ENCODE measurements around the gene EHD4.

Gene EHD4

GRCh38 chr15:41890050-41890690, 82.2 kb downstream of the EHD4 start:
- H3K9me3 ChIP-seq (ENCODE audit: control insufficient read depth, low read length) = no peaks in the 10 kb centered on the region
- no peaks in the 10 kb centered on the region for H3K4me1 ChIP-seq
- H3K4me2 ChIP-seq (ENCODE audit: low read length) = no peak overlapping the region
- no peak overlapping the region for H2AFZ ChIP-seq
- H3K27ac ChIP-seq = no peak overlapping the region
- H3K27me3 ChIP-seq (ENCODE audit: control insufficient read depth, insufficient read depth, low read length) = no peaks in the 10 kb centered on the region
- H3K79me2 ChIP-seq = no peaks in the 10 kb centered on the region
- H3K36me3 ChIP-seq (ENCODE audit: control insufficient read depth, insufficient read depth, low read length) = no peaks in the 10 kb centered on the region
- TF ChIP-seq CTCF (IDR thresholded peaks at IDR 0.05) = no peak
- no peak overlapping the region for H3K4me3 ChIP-seq (ENCODE audit: low read depth, low read length)
- H3K9ac ChIP-seq = no peak overlapping the region

GRCh38 chr15:41888662-41889253, 83.6 kb downstream of the EHD4 start:
- no peaks in the 10 kb centered on the region for H3K79me2 ChIP-seq
- H3K27ac ChIP-seq = no peak overlapping the region
- no peaks in the 10 kb centered on the region for H3K36me3 ChIP-seq (ENCODE audit: control insufficient read depth, insufficient read depth, low read length)
- no peaks in the 10 kb centered on the region for H3K4me1 ChIP-seq
- TF ChIP-seq CTCF (IDR thresholded peaks at IDR 0.05) = no peak
- H3K9me3 ChIP-seq (ENCODE audit: control insufficient read depth, low read length) = no peaks in the 10 kb centered on the region
- H3K27me3 ChIP-seq (ENCODE audit: control insufficient read depth, insufficient read depth, low read length) = no peaks in the 10 kb centered on the region
- H3K4me2 ChIP-seq (ENCODE audit: low read length) = no peak overlapping the region
- no peak overlapping the region for H3K9ac ChIP-seq
- H3K4me3 ChIP-seq (ENCODE audit: low read depth, low read length) = no peak overlapping the region
- H2AFZ ChIP-seq = no peak overlapping the region

GRCh38 chr15:41887893-41888292, 84.5 kb downstream of the EHD4 start:
- Histone ChIP-seq H3K27ac (no peak overlapping the region), H3K4me2 (ENCODE audit: low read length) (no peak overlapping the region), H2AFZ (no peak overlapping the region), H3K36me3 (ENCODE audit: control insufficient read depth, insufficient read depth, low read length) (no peaks in the 10 kb centered on the region), H3K4me3 (ENCODE audit: low read depth, low read length) (no peak overlapping the region), H3K9ac (no peak overlapping the region), H3K79me2 (no peaks in the 10 kb centered on the region), H3K4me1 (no peaks in the 10 kb centered on the region), H3K9me3 (ENCODE audit: control insufficient read depth, low read length) (no peaks in the 10 kb centered on the region), H3K27me3 (ENCODE audit: control insufficient read depth, insufficient read depth, low read length) (no peaks in the 10 kb centered on the region)
- TF ChIP-seq CTCF (IDR thresholded peaks at IDR 0.05) = no peak

- Histone ChIP-seq H3K4me3 (ENCODE audit: low read depth, low read length) (no peak overlapping the region), H3K27ac (no peak overlapping the region), H3K36me3 (ENCODE audit: control insufficient read depth, insufficient read depth, low read length) (no peaks in the 10 kb centered on the region), H3K27me3 (ENCODE audit: control insufficient read depth, insufficient read depth, low read length) (no peaks in the 10 kb centered on the region), H3K4me1 (no peaks in the 10 kb centered on the region), H3K4me2 (ENCODE audit: low read length) (no peak overlapping the region), H3K9ac (no peak overlapping the region), H2AFZ (no peak overlapping the region), H3K9me3 (ENCODE audit: control insufficient read depth, low read length) (no peaks in the 10 kb centered on the region), H3K79me2 (no peaks in the 10 kb centered on the region)
- TF ChIP-seq CTCF (IDR thresholded peaks at IDR 0.05) = no peak
Measured at GRCh38 chr15:41887161-41887560, 85.2 kb downstream of the EHD4 start.

- no peak for TF ChIP-seq CTCF (IDR thresholded peaks at IDR 0.05)
- no peak overlapping the region for H3K9ac ChIP-seq
- H3K4me3 ChIP-seq (ENCODE audit: low read depth, low read length) = no peak overlapping the region
- no peaks in the 10 kb centered on the region for H3K27me3 ChIP-seq (ENCODE audit: control insufficient read depth, insufficient read depth, low read length)
- no peak overlapping the region for H3K27ac ChIP-seq
- no peak overlapping the region for H2AFZ ChIP-seq
- no peaks in the 10 kb centered on the region for H3K36me3 ChIP-seq (ENCODE audit: control insufficient read depth, insufficient read depth, low read length)
- no peaks in the 10 kb centered on the region for H3K9me3 ChIP-seq (ENCODE audit: control insufficient read depth, low read length)
- no peak overlapping the region for H3K4me2 ChIP-seq (ENCODE audit: low read length)
- no peaks in the 10 kb centered on the region for H3K4me1 ChIP-seq
- H3K79me2 ChIP-seq = no peaks in the 10 kb centered on the region
Measured at GRCh38 chr15:41886741-41887140, 85.6 kb downstream of the EHD4 start.
